Trophoblast cell (in vitro differentiated cells and primary cell): ENCODE measurements around the gene TRPC4.

Source experiments
- DNase-seq, 2 donors: peaks; one replicate each; pipeline ENCODE4 v3.0.0-alpha.2; 2016
- H2AFZ ChIP-seq: 2 replicates; pipeline ENCODE4 v1.6.1; 2013; ENCODE audit warnings: low read length, moderate library complexity, mild to moderate bottlenecking; ENCODE audit not compliant: insufficient read depth, poor library complexity
- H2AK5ac ChIP-seq: 2 replicates; pipeline ENCODE4 v1.6.1; 2013; ENCODE audit warnings: mild to moderate bottlenecking, low read length
- H2BK120ac ChIP-seq: 2 replicates; pipeline ENCODE4 v1.6.1; 2013; ENCODE audit warnings: low read length, mild to moderate bottlenecking, moderate library complexity; ENCODE audit not compliant: insufficient read depth, poor library complexity
- H2BK12ac ChIP-seq: 2 replicates; pipeline ENCODE4 v1.6.1; 2013; ENCODE audit warnings: mild to moderate bottlenecking, low read length, moderate library complexity
- H2BK5ac ChIP-seq: 2 replicates; pipeline ENCODE4 v1.6.1; 2013; ENCODE audit warnings: low read length, low read depth, moderate library complexity, mild to moderate bottlenecking; ENCODE audit not compliant: poor library complexity
- H3K14ac ChIP-seq: 2 replicates; pipeline ENCODE4 v1.6.1; 2013; ENCODE audit warnings: mild to moderate bottlenecking, low read length
- H3K18ac ChIP-seq: 2 replicates; pipeline ENCODE4 v1.6.1; 2013; ENCODE audit warnings: mild to moderate bottlenecking, low read length
- H3K23ac ChIP-seq: 2 replicates; pipeline ENCODE4 v1.6.1; 2013; ENCODE audit warnings: low read length
- H3K27ac ChIP-seq: 2 replicates; pipeline ENCODE4 v1.5.1; 2013; ENCODE audit warnings: low read depth, mild to moderate bottlenecking, inconsistent platforms, low read length, moderate library complexity
- H3K27me3 ChIP-seq: 2 replicates; pipeline ENCODE4 v1.6.1; 2013; ENCODE audit warnings: inconsistent platforms, mild to moderate bottlenecking, low read length, moderate library complexity; ENCODE audit not compliant: insufficient read depth
- H3K36me3 ChIP-seq, 2 experiments: 1 replicate in 1 of 2; 2 replicates in 1 of 2; pipeline ENCODE4 v1.6.1; 2013; ENCODE audit warnings: low read length in 2 of 2, mild to moderate bottlenecking in 2 of 2, moderate library complexity in 1 of 2; ENCODE audit not compliant: insufficient read depth in 2 of 2, control insufficient read depth in 1 of 2
- H3K4ac ChIP-seq: 2 replicates; pipeline ENCODE4 v1.6.1; 2013; ENCODE audit warnings: low read depth, mild to moderate bottlenecking, low read length, moderate library complexity
- H3K4me1 ChIP-seq, 2 experiments: 1 replicate in 1 of 2; 2 replicates in 1 of 2; pipeline ENCODE4 v1.6.1; 2013; ENCODE audit warnings: low read length in 2 of 2, mild to moderate bottlenecking in 2 of 2, moderate library complexity in 1 of 2; ENCODE audit not compliant: insufficient read depth in 2 of 2, control insufficient read depth in 1 of 2
- H3K4me2 ChIP-seq: 2 replicates; pipeline ENCODE4 v1.6.1; 2013; ENCODE audit warnings: inconsistent platforms, mild to moderate bottlenecking, low read length, moderate library complexity
- H3K4me3 ChIP-seq: 2 replicates; pipeline ENCODE4 v1.5.1; 2013; ENCODE audit warnings: mild to moderate bottlenecking, low read depth, low read length, inconsistent platforms
- H3K79me1 ChIP-seq: one replicate; pipeline ENCODE4 v1.6.1; 2013; ENCODE audit warnings: low read length
- H3K79me2 ChIP-seq: 2 replicates; pipeline ENCODE4 v1.6.1; 2013; ENCODE audit warnings: low read length, mild to moderate bottlenecking; ENCODE audit not compliant: control insufficient read depth, insufficient read depth, poor library complexity
- H3K9ac ChIP-seq: 2 replicates; pipeline ENCODE4 v1.6.1; 2013; ENCODE audit warnings: mild to moderate bottlenecking, low read length
- H3K9me3 ChIP-seq: 2 replicates; pipeline ENCODE4 v1.6.1; 2013; ENCODE audit warnings: low read depth, mild to moderate bottlenecking, control low read depth, inconsistent platforms, low read length; ENCODE audit not compliant: insufficient read depth
- H4K12ac ChIP-seq: 2 replicates; pipeline ENCODE4 v1.6.1; 2013; ENCODE audit warnings: low read depth, mild to moderate bottlenecking, low read length, moderate library complexity
- H4K8ac ChIP-seq: 2 replicates; pipeline ENCODE4 v1.6.1; 2013; ENCODE audit warnings: low read depth, mild to moderate bottlenecking, low read length, moderate library complexity
- H4K91ac ChIP-seq: one replicate; pipeline ENCODE4 v1.6.1; 2013; ENCODE audit warnings: low read depth, mild to moderate bottlenecking, low read length, moderate library complexity
- WGBS: extraction: QIAGEN DNeasy Blood & Tissue Kit; methylation state at CpG from one replicate; pipeline ENCODE4 v1.1.7; 2013; ENCODE audit warnings: missing lambda C conversion rate; ENCODE audit not compliant: insufficient read length, insufficient coverage; ENCODE audit errors: extremely low coverage; 5-methylcytosine and 5-hydroxymethylcytosine counted together

Gene TRPC4

DNA sequence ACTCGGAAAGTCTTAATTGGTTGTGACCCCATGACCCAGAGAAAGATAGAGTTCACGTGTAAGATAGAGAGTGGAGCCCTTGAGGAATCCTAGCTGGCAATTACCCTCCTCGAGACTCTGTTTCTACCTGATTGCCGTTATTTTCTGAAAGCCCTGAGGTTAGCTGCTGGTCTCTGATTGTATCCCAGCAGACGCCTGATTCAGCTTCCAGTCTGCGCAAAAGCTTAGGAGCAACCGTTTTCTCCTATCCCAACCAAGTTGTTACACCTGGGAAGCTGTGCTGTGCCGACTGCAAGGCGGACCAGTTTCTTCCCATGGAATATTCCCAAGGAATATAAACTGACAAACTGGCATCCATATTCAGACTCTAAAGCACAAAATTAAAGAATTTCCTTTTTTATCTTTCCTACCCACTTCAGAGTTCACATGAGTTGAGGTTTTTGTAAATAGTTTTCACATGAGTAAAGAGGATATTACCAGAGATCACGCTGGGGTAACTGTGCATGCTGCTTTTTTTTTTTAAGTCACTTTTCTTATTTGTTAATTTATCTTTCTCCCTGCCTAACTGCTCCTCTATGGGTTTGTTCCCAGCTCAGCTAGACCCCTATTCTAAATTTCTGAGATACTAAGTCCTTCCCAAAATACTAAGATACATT lies 1.5 kb upstream of the TRPC4 start:
- Histone ChIP-seq H2AK5ac (no peak overlapping the region), H3K18ac (no peak overlapping the region), H3K9me3 (no peaks in the 10 kb centered on the region), H4K8ac (no peak overlapping the region), H3K36me3 (no peaks in the 10 kb centered on the region), H3K14ac (no peak overlapping the region), H2BK12ac (no peak overlapping the region), H3K9ac (no peak overlapping the region), H4K91ac (no peak overlapping the region), H4K12ac (no peak overlapping the region), H2BK120ac (no peak overlapping the region), H3K79me1 (no peaks in the 10 kb centered on the region), H3K27ac (no peak overlapping the region), H3K27me3 (no peaks in the 10 kb centered on the region), H3K23ac (no peak overlapping the region), H3K4me1 (peaks cover 4 to 11% of the 10 kb centered on the region in 2 experiments), H3K4ac (no peak overlapping the region), H2BK5ac (no peak overlapping the region), H3K79me2 (no peaks in the 10 kb centered on the region), H3K4me3 (no peak overlapping the region), H3K4me2 (no peak overlapping the region), H2AFZ (no peak overlapping the region)
- no CpG with 5 or more reads among the region's 10 CpGs for WGBS
- DNase-seq, result peak; percentile 19 to 22

DNA sequence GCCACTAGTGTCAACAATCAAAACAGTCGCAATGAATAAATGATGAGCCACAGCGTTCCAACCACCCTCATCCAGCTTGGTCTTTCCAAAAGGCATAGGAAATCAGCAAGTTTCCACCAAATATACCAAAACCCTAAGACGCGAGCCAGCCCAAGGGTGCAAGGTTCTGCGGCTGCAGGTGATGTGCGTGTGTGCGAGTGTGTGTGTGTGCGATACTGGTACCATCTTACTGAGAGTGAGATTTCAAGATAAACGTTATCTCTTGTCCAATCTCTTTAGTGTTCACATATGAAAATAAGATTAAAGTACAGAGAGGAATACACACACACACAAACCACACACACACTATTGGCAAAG lies 895 bp upstream of the TRPC4 start:
- H2AK5ac ChIP-seq, result no peak overlapping the region
- no peak overlapping the region for H3K27ac ChIP-seq
- H3K4ac ChIP-seq, result no peak overlapping the region
- H3K4me2 ChIP-seq, result peak overlapping the region; percentile 79
- no peak overlapping the region for H3K14ac ChIP-seq
- no peaks in the 10 kb centered on the region for H3K9me3 ChIP-seq
- H3K79me2 ChIP-seq, result no peaks in the 10 kb centered on the region
- no peaks in the 10 kb centered on the region for H3K79me1 ChIP-seq
- no peak for DNase-seq
- no CpG with 5 or more reads among the region's 9 CpGs for WGBS
- H2AFZ ChIP-seq, result no peak overlapping the region
- no peak overlapping the region for H3K18ac ChIP-seq
- H3K9ac ChIP-seq, result no peak overlapping the region
- peaks cover 4 to 11% of the 10 kb centered on the region in 2 experiments for H3K4me1 ChIP-seq
- H2BK5ac ChIP-seq, result no peak overlapping the region
- no peaks in the 10 kb centered on the region for H3K27me3 ChIP-seq
- H2BK12ac ChIP-seq, result no peak overlapping the region
- no peak overlapping the region for H4K8ac ChIP-seq
- H2BK120ac ChIP-seq, result no peak overlapping the region
- no peak overlapping the region for H4K12ac ChIP-seq
- H4K91ac ChIP-seq, result no peak overlapping the region
- H3K36me3 ChIP-seq, result no peaks in the 10 kb centered on the region
- no peak overlapping the region for H3K4me3 ChIP-seq
- H3K23ac ChIP-seq, result no peak overlapping the region

DNA sequence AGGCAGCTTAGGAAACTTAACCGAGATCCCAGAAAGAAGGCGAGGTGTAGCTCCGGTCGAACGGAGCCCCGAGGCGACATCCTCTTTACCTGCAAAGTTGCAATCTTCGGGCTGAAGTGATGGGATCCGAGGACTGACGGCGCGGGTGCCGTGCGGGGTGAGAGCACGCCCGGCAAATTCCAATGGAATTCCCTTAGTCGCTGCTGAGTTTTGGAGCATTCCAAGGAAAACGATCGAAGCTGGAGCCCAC lies 141 bp downstream of the TRPC4 start:
- no peaks in the 10 kb centered on the region for H3K9me3 ChIP-seq
- no peak overlapping the region for H4K12ac ChIP-seq
- no peaks in the 10 kb centered on the region for H3K79me2 ChIP-seq
- H2AFZ ChIP-seq, result peak overlapping the region; percentile 85
- H3K9ac ChIP-seq, result no peak overlapping the region
- no peak overlapping the region for H4K91ac ChIP-seq
- peak overlapping the region; percentile 62 for H3K4me3 ChIP-seq
- peaks cover 4 to 11% of the 10 kb centered on the region in 2 experiments for H3K4me1 ChIP-seq
- H2AK5ac ChIP-seq, result no peak overlapping the region
- H2BK120ac ChIP-seq, result no peak overlapping the region
- peak in 1 of 2 donors; percentile 23 for DNase-seq
- H3K27ac ChIP-seq, result no peak overlapping the region
- H3K4me2 ChIP-seq, result peak overlapping the region; percentile 79
- no peak overlapping the region for H3K18ac ChIP-seq
- no peaks in the 10 kb centered on the region for H3K27me3 ChIP-seq
- H3K36me3 ChIP-seq, result no peaks in the 10 kb centered on the region
- H3K14ac ChIP-seq, result no peak overlapping the region
- no peaks in the 10 kb centered on the region for H3K79me1 ChIP-seq
- no peak overlapping the region for H3K23ac ChIP-seq
- H3K4ac ChIP-seq, result no peak overlapping the region
- H2BK12ac ChIP-seq, result no peak overlapping the region
- H2BK5ac ChIP-seq, result no peak overlapping the region
- no CpG with 5 or more reads among the region's 19 CpGs for WGBS
- H4K8ac ChIP-seq, result no peak overlapping the region

DNA sequence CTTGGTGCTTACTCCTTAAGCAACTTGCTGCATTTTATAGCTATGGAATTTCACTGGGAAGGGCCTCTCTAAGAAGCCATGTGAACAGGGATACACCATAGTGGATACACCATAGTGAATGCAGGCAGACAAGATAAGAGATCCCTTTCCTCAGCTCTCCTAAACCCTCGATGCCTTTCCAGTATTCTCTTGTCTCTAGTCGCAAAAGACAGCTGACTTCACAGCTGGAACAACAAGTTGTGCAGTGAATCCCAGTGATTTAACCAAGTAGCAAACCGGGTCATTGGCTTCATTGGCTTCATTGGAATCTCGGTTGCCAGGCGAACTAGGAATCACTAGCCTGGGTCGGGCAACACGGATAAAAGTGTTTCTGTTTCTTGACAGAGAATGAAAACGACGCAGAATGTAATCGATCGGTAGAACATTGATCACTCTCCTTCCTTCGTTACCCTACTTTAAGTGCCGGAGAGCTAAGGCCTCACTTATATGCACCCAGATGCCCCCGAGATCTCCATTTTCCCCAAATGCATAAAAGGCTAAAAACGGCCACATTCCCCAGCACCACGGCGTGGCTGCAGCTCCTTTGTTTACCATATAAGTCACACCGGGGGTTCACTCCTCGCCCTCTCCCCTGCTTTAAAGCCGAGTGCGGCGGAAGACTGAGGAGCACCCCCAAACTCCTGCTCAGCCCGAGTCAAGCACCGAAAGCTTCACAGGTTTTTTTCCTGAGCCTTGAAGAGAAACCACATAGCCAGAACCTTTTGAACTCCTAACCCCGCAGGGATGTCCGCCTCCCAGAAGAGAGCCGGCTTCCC lies 674 bp downstream of the TRPC4 start:
- no CpG with 5 or more reads among the region's 27 CpGs for WGBS

More for the DNA sequence above, 674 bp downstream of the TRPC4 start:
- no peaks in the 10 kb centered on the region for H3K79me1 ChIP-seq
- no peaks in the 10 kb centered on the region for H3K27me3 ChIP-seq
- no peak overlapping the region for H3K9ac ChIP-seq
- H3K27ac ChIP-seq, result no peak overlapping the region
- peak in 1 of 2 donors; percentile 10 for DNase-seq
- H3K23ac ChIP-seq, result no peak overlapping the region
- no peak overlapping the region for H2BK120ac ChIP-seq
- H3K36me3 ChIP-seq, result no peaks in the 10 kb centered on the region
- peak overlapping the region; percentile 79 for H3K4me2 ChIP-seq
- no peak overlapping the region for H3K4me3 ChIP-seq
- H2AFZ ChIP-seq, result peak overlapping the region; percentile 85
- peaks cover 4 to 11% of the 10 kb centered on the region in 2 experiments for H3K4me1 ChIP-seq
- no peaks in the 10 kb centered on the region for H3K9me3 ChIP-seq
- no peak overlapping the region for H4K8ac ChIP-seq
- H2AK5ac ChIP-seq, result no peak overlapping the region
- no peak overlapping the region for H2BK12ac ChIP-seq
- H3K18ac ChIP-seq, result no peak overlapping the region
- no peak overlapping the region for H3K4ac ChIP-seq
- no peaks in the 10 kb centered on the region for H3K79me2 ChIP-seq
- no peak overlapping the region for H3K14ac ChIP-seq
- H4K91ac ChIP-seq, result no peak overlapping the region
- no peak overlapping the region for H4K12ac ChIP-seq
- H2BK5ac ChIP-seq, result no peak overlapping the region
